GM20000 (cell line): Measurements from ENCODE around the gene ESPNL.
"Not testable (repeated sequence)": the region's sequence is repeated elsewhere in the genome, so short reads cannot be mapped to it uniquely, and the experiment has no call there.

Experiments used
- DNase-seq: peaks from one replicate; pipeline ENCODE4 v3.0.0; 2012; ENCODE audit warnings: low spot score
- TF ChIP-seq, protein P1 (sequence below): IDR thresholded peaks from 2 replicates; pipeline ENCODE4 v1.5.1; 2012; ENCODE audit warnings: mild to moderate bottlenecking, control low read depth; ENCODE audit errors: extremely low read depth, missing control alignments

Gene ESPNL

DNA sequence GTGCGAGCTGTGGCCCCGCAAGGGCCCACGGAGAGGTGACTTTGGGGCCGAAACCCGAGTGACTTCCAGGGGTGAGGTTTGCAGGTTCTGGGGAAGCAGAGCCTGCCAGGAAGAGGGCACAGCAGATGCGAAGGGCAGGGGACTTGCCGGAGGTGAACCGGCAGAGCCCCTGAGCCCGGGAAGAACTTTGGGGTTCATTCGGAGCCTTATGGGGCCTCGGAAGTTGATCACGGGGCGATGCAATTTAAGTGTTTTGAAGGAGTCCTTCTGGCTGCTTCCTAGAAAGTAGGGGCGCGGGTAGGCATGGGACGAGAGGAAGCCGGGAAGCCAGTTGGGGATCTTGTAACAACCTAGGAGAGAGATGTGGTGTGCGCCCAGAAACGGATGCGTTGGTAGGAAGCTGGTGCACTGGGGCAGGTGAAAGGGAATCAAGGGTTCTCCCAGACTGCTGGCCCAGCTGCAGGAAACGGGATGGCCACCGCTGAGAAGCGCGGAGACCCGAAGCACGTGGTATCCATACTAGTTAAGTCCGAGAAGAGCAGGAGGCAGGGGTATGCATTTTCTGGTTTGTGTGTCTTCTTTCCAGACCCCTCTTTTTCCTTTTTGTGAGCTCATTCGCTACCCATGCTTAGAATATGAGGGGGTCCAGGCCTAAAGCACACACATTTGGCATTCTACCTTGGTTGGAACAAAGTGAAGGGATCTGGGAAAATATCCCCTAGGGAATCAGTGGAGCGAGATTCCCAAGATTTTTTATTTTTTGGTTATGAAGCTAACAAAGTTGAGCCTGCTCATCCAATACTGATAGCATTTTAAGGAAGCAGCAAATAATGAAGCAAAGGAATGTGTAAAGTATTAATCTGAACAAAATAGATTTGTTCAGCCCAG lies 38.6 kb upstream of the ESPNL start:
- TF ChIP-seq, protein P1, sequence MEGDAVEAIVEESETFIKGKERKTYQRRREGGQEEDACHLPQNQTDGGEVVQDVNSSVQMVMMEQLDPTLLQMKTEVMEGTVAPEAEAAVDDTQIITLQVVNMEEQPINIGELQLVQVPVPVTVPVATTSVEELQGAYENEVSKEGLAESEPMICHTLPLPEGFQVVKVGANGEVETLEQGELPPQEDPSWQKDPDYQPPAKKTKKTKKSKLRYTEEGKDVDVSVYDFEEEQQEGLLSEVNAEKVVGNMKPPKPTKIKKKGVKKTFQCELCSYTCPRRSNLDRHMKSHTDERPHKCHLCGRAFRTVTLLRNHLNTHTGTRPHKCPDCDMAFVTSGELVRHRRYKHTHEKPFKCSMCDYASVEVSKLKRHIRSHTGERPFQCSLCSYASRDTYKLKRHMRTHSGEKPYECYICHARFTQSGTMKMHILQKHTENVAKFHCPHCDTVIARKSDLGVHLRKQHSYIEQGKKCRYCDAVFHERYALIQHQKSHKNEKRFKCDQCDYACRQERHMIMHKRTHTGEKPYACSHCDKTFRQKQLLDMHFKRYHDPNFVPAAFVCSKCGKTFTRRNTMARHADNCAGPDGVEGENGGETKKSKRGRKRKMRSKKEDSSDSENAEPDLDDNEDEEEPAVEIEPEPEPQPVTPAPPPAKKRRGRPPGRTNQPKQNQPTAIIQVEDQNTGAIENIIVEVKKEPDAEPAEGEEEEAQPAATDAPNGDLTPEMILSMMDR = no peak
- peak; percentile 42 for DNase-seq

DNA sequence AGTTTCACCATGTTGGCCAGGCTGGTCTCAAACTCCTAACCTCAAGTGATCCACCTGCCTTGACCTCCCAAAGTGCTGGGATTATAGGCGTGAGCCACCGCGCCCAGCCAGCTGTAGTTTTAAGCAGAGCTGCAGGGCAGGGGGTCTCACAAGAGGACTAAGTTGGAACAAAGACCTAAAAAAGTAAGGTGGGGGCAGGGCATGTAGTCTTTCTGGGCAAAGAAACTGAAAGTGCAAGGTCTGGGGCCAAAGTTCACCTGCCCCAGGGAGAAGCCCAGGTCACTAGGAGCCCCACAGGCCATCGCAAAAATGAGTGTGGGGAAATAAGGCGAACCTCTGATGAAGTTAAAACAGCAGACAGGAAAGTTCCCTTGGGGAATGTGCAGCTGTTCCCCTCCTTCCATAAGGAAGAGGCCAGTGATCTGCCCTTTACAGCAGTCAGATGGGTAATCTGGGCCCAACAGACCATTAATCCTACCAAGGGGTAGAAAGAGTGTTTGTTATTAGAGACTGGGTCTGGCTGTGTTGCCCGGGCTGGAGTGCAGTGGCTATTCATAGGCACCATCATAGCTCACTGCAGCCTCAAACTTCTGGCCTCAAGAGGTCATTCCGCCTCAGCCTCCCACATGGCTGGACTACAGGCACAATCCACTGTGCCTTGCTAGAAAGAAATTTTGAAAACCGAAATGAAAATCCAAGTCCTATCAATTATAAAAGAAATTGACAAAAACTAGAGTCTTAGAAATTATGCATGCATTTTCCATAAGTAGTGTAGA lies 36.5 kb upstream of the ESPNL start:
- TF ChIP-seq, protein P1 = no peak
- DNase-seq = no peak

GRCh38 chr2:238064376-238064775 lies 35.8 kb upstream of the ESPNL start:
- TF ChIP-seq, protein P1 = no peak

GRCh38 chr2:238065071-238065846 lies 34.9 kb upstream of the ESPNL start:
- no peak for DNase-seq
- TF ChIP-seq, protein P1 = no peak

More at GRCh38 chr2:238064376-238064775, 35.8 kb upstream of the ESPNL start:
- no peak for DNase-seq

- DNase-seq = no peak
- TF ChIP-seq, protein P1 = no peak
These were observed 33.9 kb upstream of the ESPNL start for GRCh38 chr2:238066218-238066617.

GRCh38 chr2:238066718-238067117 lies 33.4 kb upstream of the ESPNL start:
- not testable (repeated sequence) for DNase-seq

DNA sequence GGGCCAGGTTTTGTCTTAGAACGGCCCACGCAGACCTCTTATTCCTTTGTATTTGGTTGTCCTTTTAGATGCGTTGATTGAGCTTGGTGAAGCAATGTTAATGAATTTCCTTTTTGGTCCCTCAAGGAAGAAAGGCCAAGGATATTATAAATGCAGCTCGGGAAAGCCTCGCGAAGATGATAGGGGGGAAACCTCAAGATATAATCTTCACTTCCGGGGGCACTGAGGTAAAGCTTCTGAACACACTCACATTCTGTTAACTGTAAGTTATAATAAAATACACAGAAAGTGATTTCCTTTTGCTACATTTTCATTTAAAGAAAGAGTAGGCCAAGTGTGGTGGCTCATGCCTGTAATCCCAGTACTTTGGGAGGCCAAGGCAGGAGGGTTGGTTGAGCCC lies 32.2 kb upstream of the ESPNL start:
- TF ChIP-seq, protein P1 = no peak
- DNase-seq = no peak
